Measurements from ENCODE around the gene LRRC1. TPM values are rescaled to one million over a fixed set of nuclear protein-coding genes. Genes with fewer than 3 reads are reported as not detected.

Gene LRRC1
- total and polyA plus RNA-seq, 2 donors (not counting 1 experiment from before 2014, with no cell fraction given) = 3.4 to 8.9 TPM

DNA sequence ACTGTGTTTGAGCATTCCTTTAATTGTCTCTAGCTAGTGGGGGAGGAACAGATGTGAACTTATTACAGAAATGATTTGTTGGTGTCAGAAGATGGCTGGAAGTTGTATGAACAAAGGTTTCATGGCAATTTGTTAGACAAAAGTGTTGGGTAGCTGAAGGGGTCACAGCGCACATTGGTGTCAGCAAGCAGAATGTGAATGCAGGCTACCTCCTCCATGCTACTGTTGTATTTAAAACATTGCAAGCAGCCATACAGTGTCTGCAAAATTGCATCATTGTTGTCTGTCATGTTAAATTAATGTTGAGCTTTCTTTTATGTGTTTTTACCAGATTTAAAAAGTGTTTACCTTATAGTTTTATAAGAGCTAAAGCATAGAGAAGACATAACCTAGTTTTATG, 6.2 kb downstream of the LRRC1 start:
- DNase-seq = no peak
- TF ChIP-seq EZH2 (IDR thresholded peaks at IDR 0.05; ENCODE audit: borderline replicate concordance, insufficient read depth, low read depth, low read length, poor library complexity, severe bottlenecking) = no peak
- TF ChIP-seq, protein P1, sequence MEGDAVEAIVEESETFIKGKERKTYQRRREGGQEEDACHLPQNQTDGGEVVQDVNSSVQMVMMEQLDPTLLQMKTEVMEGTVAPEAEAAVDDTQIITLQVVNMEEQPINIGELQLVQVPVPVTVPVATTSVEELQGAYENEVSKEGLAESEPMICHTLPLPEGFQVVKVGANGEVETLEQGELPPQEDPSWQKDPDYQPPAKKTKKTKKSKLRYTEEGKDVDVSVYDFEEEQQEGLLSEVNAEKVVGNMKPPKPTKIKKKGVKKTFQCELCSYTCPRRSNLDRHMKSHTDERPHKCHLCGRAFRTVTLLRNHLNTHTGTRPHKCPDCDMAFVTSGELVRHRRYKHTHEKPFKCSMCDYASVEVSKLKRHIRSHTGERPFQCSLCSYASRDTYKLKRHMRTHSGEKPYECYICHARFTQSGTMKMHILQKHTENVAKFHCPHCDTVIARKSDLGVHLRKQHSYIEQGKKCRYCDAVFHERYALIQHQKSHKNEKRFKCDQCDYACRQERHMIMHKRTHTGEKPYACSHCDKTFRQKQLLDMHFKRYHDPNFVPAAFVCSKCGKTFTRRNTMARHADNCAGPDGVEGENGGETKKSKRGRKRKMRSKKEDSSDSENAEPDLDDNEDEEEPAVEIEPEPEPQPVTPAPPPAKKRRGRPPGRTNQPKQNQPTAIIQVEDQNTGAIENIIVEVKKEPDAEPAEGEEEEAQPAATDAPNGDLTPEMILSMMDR (IDR thresholded peaks at IDR 0.05) = no peak
- H3K9me3 ChIP-seq (ENCODE audit: control extremely low read depth in 1 of 3, control insufficient read depth in 2 of 3, insufficient read depth in 1 of 3, low read length in 2 of 3) = no peaks in the 10 kb centered on the region
- no peak overlapping the region for H3K27ac ChIP-seq (ENCODE audit: low read length in 2 of 2)
- H3K27ac Mint-ChIP-seq = no peak overlapping the region
- no peaks in the 10 kb centered on the region for H3K36me3 ChIP-seq (replicated peaks in 1 of 2; ENCODE audit: control extremely low read depth in 1 of 2, control insufficient read depth in 1 of 2, extremely low read depth in 1 of 2, insufficient read depth in 2 of 2, low read length in 1 of 2)
- no peaks in the 10 kb centered on the region for H3K9me3 Mint-ChIP-seq (ENCODE audit: insufficient read depth)
- H3K4me3 Mint-ChIP-seq = no peak overlapping the region
- H3K79me2 ChIP-seq (ENCODE audit: control insufficient read depth, insufficient read depth, low read length) = peaks cover 9% of the 10 kb centered on the region
- WGBS (ENCODE audit: insufficient coverage) = 100% methylated on average over 1 of the region's 1 CpG
- H2AFZ ChIP-seq (ENCODE audit: insufficient read depth, low read depth, low read length, poor library complexity, severe bottlenecking) = no peak overlapping the region
- H3K4me1 ChIP-seq (ENCODE audit: control insufficient read depth in 2 of 2, insufficient read depth in 2 of 2, low read length in 2 of 2) = peaks cover 2 to 3% of the 10 kb centered on the region in 2 donors
- intact Hi-C loops (cut with micrococcal nuclease) = no loop called here
- peaks cover 16% of the 10 kb centered on the region for H3K4me1 Mint-ChIP-seq
- no peaks in the 10 kb centered on the region for H4K20me1 ChIP-seq (ENCODE audit: control insufficient read depth, insufficient read depth, low read length, poor library complexity, severe bottlenecking)
- POLR2A ChIA-PET = no interaction called here
- H3K9ac ChIP-seq (ENCODE audit: low read length) = no peak overlapping the region
- H3K27me3 ChIP-seq (replicated peaks in 1 of 4; ENCODE audit: control extremely low read depth in 1 of 4, control insufficient read depth in 3 of 4, insufficient read depth in 4 of 4, low read length in 3 of 4) = no peaks in the 10 kb centered on the region
- CTCF ChIA-PET = no interaction called here
- H3K4me2 ChIP-seq (replicated peaks; ENCODE audit: low read depth, low read length, poor library complexity, severe bottlenecking) = no peak overlapping the region
- no peak overlapping the region for H3K4me3 ChIP-seq (ENCODE audit: control extremely low read depth in 1 of 5, extremely low read depth in 1 of 5, insufficient read depth in 1 of 5, low read depth in 2 of 5, low read length in 4 of 5)
- no peak for ATAC-seq (ENCODE audit: low read depth)
- no peaks in the 10 kb centered on the region for H3K27me3 Mint-ChIP-seq

DNA sequence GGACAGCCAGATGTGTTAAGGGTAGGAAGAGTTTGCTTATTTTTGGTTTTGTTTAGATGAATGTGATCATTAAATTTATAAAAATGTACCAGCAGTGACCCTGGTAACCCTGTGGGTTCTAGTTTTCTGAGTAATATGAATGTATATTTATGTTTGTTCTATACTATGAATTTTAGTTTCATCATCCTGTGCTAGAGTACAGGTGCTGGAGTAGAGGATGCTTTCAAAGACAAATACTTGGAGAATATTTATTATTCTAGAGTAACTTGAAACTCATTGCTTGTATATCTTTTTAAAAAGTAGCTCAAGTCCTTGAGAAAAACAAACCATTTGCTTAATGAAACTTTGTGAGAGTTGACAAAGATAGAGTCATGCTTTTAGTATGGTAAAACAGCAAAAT, 7.8 kb downstream of the LRRC1 start:
- intact Hi-C loops (cut with micrococcal nuclease) = no loop called here
- Histone ChIP-seq H2AFZ (ENCODE audit: insufficient read depth, low read depth, low read length, poor library complexity, severe bottlenecking) (no peak overlapping the region), H3K4me3 (ENCODE audit: control extremely low read depth in 1 of 5, extremely low read depth in 1 of 5, insufficient read depth in 1 of 5, low read depth in 2 of 5, low read length in 4 of 5) (no peak overlapping the region), H4K20me1 (ENCODE audit: control insufficient read depth, insufficient read depth, low read length, poor library complexity, severe bottlenecking) (no peaks in the 10 kb centered on the region), H3K36me3 (replicated peaks in 1 of 2; ENCODE audit: control extremely low read depth in 1 of 2, control insufficient read depth in 1 of 2, extremely low read depth in 1 of 2, insufficient read depth in 2 of 2, low read length in 1 of 2) (no peaks in the 10 kb centered on the region), H3K9me3 (ENCODE audit: control extremely low read depth in 1 of 3, control insufficient read depth in 2 of 3, insufficient read depth in 1 of 3, low read length in 2 of 3) (no peaks in the 10 kb centered on the region), H3K4me2 (replicated peaks; ENCODE audit: low read depth, low read length, poor library complexity, severe bottlenecking) (no peak overlapping the region), H3K9ac (ENCODE audit: low read length) (no peak overlapping the region), H3K27ac (ENCODE audit: low read length in 2 of 2) (no peak overlapping the region), H3K79me2 (ENCODE audit: control insufficient read depth, insufficient read depth, low read length) (peaks cover 15% of the 10 kb centered on the region), H3K27me3 (replicated peaks in 1 of 4; ENCODE audit: control extremely low read depth in 1 of 4, control insufficient read depth in 3 of 4, insufficient read depth in 4 of 4, low read length in 3 of 4) (no peaks in the 10 kb centered on the region), H3K4me1 (ENCODE audit: control insufficient read depth in 2 of 2, insufficient read depth in 2 of 2, low read length in 2 of 2) (peaks cover 0 to under 1% of the 10 kb centered on the region in 2 donors)
- Mint-ChIP-seq H3K4me3 (no peak overlapping the region), H3K27ac (no peak overlapping the region), H3K4me1 (peaks cover 4% of the 10 kb centered on the region), H3K27me3 (no peaks in the 10 kb centered on the region), H3K9me3 (ENCODE audit: insufficient read depth) (no peaks in the 10 kb centered on the region)
- DNase-seq (no peak), ATAC-seq (ENCODE audit: low read depth) (no peak)
- ChIA-PET POLR2A (no interaction called here), CTCF (no interaction called here)
- TF ChIP-seq EZH2 (IDR thresholded peaks at IDR 0.05; ENCODE audit: borderline replicate concordance, insufficient read depth, low read depth, low read length, poor library complexity, severe bottlenecking) = no peak
- TF ChIP-seq, protein P1 (IDR thresholded peaks at IDR 0.05) = no peak
